ENCODE results near the gene DRAM2.

DRAM2 gene
- long read RNA-seq, donor 1, transcript DRAM2-208 (9 exons, 1,872 nt) = major isoform, 10 of 27 reads
- long read RNA-seq, donor 1, partial matches to known transcripts = 0 of 27 reads
- long read RNA-seq, donor 1, other reads (novel, unspliced or antisense) = 15 of 27 reads
- long read RNA-seq, donor 2, partial matches to known transcripts = 0 of 4 reads
- long read RNA-seq, donor 2, other reads (novel, unspliced or antisense) = 0 of 4 reads
- long read RNA-seq, donor 3 = 0 reads
- long read RNA-seq, donor 4, partial matches to known transcripts = 0 of 5 reads
- long read RNA-seq, donor 4, other reads (novel, unspliced or antisense) = 0 of 5 reads
- long read RNA-seq, donor 5, partial matches to known transcripts = 0 of 31 reads
- long read RNA-seq, donor 5, other reads (novel, unspliced or antisense) = 29 of 31 reads
- long read RNA-seq, donor 6, transcript DRAM2-208 (9 exons, 1,872 nt) = major isoform, 7 of 7 reads
- long read RNA-seq, donor 6, partial matches to known transcripts = 0 of 7 reads
- long read RNA-seq, donor 6, other reads (novel, unspliced or antisense) = 0 of 7 reads
- long read RNA-seq, donor 7, transcript DRAM2-201 (9 exons, 2,246 nt) = major isoform, 5 of 18 reads
- long read RNA-seq, donor 7, partial matches to known transcripts = 0 of 18 reads
- long read RNA-seq, donor 7, other reads (novel, unspliced or antisense) = 12 of 18 reads
- long read RNA-seq, donor 8, partial matches to known transcripts = 0 of 11 reads
- long read RNA-seq, donor 8, other reads (novel, unspliced or antisense) = 9 of 11 reads

DNA sequence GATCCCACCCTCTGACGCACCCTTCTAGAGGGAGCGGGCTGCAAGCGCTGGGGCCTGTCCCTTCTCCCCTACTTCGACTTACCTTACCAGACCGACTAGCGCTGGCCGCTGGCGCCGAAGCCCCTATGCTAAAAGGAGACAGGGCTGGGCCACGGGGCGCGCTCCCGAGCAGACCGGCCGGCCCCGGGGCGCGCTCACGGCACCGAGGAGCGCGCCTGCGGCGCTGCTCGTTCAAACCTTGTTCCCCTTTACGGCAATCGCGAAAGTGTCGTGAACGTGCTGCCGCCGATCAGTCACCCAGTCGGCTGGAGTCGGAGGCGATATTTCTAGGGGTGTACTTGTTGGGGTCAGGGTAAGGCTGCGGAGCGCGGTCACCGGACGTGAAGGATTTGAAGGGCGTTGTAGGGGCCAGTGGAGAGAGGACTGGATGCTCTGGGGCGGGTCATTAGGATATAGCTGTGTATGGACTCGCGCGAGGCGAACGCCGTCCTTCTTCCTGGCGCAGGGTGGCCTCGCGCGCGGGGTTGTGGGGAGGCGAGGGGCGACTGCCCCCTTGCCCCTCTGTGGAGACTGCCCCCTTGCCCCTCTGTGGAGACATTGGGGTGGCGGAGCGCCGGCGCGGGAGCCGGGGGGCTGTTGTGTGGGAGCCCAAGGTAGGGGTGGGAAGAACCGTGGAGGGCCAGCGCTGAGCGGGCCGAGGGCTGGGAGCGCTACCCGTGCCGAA lies at the start of gene DRAM2, which contains the start of gene CEPT1:
Gene DRAM2 (minus strand): TSS at position 138 of the 724 bp plus-strand sequence. CDS start 8,539 bp downstream, outside the sequence.
Gene CEPT1 (plus strand): TSS at position 268 of the 724 bp plus-strand sequence. CDS start 7,492 bp downstream, outside the sequence.
- DNase-seq = peak; percentile 96

DNA sequence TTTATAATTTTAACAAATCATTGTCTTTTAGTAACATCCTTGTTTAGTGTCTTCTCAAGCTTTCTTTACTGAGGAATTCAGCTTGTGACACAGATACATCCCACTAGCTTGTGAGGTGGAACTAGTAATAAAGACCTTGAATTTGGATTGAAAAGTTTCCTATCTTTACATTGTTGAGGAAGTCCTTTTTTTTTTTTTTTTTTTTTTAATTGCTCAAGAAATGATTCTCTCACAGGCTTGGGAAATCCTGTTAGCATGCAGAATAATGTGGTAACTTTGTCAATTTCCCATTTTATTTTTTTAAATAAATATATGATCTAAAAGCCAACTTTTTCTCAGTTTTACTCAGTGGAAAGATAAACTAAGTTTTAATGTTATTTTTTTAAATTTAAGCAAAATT lies 44.8 kb upstream of the DRAM2 start:
- DNase-seq = no peak

GRCh38 chr1:111183308-111184069 lies 43.6 kb upstream of the DRAM2 start:
- no peak for DNase-seq

DNA sequence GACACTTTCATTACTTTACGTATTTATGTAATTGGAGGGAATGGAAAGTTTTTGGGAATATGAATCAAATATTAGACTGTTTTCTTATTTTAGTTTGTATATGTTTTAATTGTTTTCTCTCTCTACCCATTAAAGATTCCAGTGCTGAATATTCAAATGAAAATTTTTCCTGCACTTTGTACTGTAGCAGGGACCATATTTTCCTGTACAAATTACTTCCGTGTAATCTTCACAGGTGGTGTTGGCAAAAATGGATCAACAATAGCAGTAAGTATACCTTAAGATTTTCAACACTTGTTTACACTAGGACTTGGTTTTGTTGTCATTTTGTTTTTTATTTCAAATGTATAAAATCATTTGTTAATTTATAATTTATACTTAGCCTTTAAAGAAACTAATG lies 42.2 kb upstream of the DRAM2 start:
- DNase-seq = no peak

GRCh38 chr1:111179968-111180533 lies 40.2 kb upstream of the DRAM2 start:
- DNase-seq = no peak

DNA sequence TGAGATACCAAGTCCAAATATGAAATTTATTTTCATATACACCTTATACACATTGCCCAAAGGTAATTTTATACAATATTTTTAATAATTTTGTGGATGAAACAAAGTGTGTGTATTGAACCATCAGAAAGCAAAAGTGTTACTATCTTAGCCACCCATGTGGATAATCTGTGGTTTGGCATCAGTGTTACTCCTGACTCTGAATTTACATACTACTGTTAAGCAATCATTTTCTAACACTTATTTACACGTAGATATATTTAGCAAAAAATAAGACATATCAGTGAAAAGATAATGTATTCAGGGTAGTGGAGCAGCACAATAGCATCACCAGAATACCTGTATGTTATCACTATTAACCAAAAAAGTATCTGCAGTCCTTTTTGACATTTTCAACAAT lies 36.8 kb upstream of the DRAM2 start:
- DNase-seq = no peak

GRCh38 chr1:111175349-111175748 lies 35.5 kb upstream of the DRAM2 start:
- no peak for DNase-seq

GRCh38 chr1:111174070-111174469 lies 34.2 kb upstream of the DRAM2 start:
- DNase-seq = no peak

GRCh38 chr1:111172463-111172862 lies 32.6 kb upstream of the DRAM2 start:
- no peak for DNase-seq

DNA sequence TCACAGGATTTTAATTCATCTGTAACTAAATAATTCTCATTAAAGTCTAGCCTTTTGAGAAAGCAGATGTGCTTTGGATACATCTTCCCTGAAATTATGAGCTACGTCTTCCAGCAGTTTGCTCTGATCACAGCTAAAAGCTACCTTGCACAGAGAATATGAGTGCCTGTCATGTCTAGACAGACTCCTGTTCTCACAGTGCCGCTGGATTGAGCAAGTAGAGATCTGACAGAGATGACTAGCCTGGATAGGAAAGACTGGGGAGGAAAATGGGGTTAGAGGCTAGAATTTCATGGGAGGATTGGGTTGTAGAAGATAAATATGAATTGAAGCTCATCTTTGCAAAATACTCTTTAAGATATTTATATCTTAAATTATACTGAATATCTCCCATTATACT lies 24.3 kb upstream of the DRAM2 start:
- DNase-seq = no peak

GRCh38 chr1:111163363-111163762 lies 23.5 kb upstream of the DRAM2 start:
- DNase-seq = no peak

DNA sequence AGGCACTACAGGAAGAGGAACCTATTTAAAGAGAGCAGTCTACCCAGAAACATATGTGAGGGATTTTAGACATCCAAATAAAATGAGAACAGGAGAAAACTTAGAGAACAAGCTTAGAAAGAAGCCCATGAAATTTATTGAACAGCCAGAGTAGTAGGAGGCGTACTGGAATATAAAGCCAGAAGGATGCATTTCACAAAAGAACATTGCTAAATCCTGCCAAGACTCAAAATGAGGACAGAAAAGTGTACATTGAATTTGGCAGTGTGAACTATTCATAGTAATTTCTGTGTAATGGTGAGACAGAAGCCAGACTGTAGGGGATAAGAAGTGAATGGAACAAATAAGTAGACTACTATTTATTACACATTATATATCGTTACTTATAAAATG lies 22.6 kb upstream of the DRAM2 start:
- no peak for DNase-seq

DNA sequence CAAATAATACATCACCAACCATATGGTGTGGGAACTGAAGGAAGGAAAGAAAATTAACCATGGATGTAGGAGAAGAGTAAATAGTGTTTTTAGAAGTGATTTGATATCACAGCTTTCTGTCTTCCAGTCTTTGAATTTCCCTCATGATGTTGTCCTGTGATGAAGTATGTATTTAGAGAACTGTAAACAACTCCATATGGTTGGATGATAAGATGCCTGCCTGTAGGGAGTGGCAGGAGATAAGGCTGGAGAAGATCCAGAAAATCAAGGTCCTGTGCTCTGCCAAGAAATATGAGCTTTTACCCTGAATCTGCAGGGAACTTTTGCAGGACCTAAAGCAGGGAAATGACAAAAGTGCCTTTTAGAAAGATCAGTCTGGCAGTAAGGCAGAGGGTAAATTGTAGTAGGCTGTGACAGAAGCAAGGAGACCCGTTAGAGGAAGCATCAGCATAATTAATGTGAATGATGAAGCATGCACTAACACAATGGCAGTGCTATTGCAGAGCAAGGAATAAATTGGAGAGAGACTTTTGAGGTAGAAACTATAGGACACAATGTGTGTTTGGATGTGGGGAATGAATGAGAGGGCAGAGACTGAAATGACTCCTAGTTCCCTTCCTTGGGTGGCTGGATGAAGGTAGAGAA lies 22.1 kb upstream of the DRAM2 start:
- no peak for DNase-seq

- no peak for DNase-seq
These were observed 17.5 kb upstream of the DRAM2 start for GRCh38 chr1:111157431-111157830.

DNA sequence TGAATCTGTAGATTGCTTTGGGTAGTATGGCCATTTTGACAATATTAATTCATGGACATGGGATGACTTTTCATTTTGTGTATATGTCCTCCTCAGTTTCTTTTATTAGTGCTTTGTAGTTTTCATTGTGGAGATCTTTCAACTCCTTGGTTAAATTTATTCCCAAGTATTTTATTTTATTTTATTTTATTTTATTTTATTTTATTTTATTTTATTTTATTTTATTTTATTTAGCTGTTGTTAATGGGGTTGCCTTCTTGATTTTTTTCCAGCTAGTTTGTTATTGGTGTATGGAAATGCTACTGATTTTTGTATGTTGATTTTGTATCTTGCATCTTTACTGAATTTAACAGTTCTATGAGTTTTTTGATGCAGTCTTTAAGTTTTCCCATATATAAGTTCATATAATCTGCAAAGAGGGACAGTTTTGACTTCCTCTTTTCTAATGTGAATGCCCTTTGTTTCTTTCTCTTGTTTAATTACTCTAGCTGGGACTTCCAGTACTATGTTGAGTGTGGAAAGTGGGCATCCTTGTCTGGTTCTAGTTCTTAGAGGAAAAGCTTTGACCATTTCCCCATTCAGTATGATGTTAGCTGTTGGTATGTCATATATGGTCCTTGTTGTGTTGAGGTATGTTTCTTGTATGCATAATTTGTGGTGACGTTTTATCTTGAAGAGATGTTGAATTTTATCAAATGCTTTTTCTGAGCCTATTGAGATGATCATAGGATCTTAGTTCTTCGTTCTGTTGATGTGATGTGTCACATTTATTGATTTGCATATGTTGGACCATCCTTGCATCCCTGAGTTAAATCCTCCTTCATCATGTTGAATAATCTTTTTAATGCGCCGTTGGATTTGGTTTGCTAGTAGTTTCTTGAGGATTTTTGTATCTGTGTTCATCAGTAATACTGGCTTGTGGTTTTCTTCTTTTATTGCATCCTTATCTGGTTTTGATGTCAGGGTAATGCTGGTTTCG lies 14.4 kb upstream of the DRAM2 start:
- DNase-seq = no peak

- no peak for DNase-seq
These were observed 11.9 kb upstream of the DRAM2 start for GRCh38 chr1:111151838-111152237.

- no peak for DNase-seq
These were observed 8.5 kb upstream of the DRAM2 start for GRCh38 chr1:111148376-111148881.

DNA sequence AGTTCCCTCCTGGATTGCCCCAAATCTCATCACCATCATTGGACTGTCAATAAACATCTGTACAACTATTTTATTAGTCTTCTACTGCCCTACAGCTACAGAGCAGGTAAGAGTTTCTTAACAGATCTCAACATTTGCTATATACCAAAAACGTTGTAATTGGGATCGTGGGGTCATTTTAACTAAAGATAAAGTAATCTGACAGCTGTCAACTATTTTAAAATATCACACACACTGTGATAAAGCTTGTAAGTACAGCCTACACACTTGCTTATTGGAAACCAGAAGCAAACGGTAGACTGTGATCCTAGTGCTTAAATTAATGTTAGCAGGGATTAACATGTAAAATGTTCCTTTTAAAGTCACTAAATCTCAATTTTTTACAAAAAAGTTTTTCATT lies 8.1 kb upstream of the DRAM2 start:
- no peak for DNase-seq

GRCh38 chr1:111145963-111146768 lies 6.3 kb upstream of the DRAM2 start:
- no peak for DNase-seq
